ENCODE data around the gene IKZF3.
"Not testable (repeated sequence)": the region's sequence is repeated elsewhere in the genome, so short reads cannot be mapped to it uniquely, and the experiment has no call there.

Gene IKZF3

DNA sequence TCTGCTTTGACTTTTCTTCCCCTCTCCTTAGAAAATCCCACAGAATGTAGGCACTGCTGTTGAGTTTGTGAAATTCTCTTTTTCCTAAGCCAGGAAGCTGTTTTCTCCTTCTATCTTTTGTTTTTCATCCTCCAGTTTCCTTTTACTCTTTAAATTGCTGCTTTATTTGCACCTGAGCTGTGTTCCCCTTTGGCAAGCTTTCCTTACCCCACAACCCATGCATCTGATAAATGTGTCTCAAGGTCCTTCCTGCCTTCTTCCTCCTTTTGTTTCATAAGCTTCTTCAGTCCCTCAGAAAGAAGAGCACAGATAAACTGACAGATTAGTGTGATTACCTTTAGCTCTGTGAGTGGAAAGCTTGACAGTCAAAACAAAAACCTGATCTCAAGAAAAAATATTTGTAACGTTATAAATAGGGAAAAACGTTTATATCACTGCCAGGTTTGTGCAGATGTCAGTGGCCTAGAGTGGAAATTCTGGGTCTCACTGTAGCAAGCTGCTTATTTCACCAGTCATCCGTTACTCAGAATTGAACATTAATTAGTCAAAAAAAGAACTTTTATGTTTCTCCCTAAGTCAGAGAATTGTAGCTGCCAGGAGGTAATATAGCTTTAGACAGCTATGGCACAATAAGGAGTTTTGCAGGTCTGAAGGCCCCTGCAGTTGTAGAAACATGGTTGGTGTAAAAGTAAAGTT lies 30.7 kb upstream of the IKZF3 start:
- peaks cover 2% of the 10 kb centered on the region for H3K4me1 ChIP-seq (ENCODE audit: insufficient read depth, low read length, poor library complexity, severe bottlenecking)
- H3K4me3 ChIP-seq (ENCODE audit: low read length, poor library complexity, severe bottlenecking): no peak overlapping the region
- H3K4me2 ChIP-seq (ENCODE audit: low read depth, low read length, poor library complexity, severe bottlenecking): no peak overlapping the region
- peaks cover 15% of the 10 kb centered on the region for H3K27me3 ChIP-seq (ENCODE audit: insufficient read depth, low read length, poor library complexity, severe bottlenecking)
- H3K36me3 ChIP-seq (ENCODE audit: insufficient read depth, low read length): no peaks in the 10 kb centered on the region
- no peaks in the 10 kb centered on the region for H4K20me1 ChIP-seq (ENCODE audit: insufficient read depth, low read length, poor library complexity, severe bottlenecking)
- H3K9me3 ChIP-seq (ENCODE audit: insufficient read depth, low read depth, low read length): no peaks in the 10 kb centered on the region
- no peaks in the 10 kb centered on the region for H3K79me2 ChIP-seq (ENCODE audit: insufficient read depth, low read length)
- H3F3A ChIP-seq (ENCODE audit: low read depth): no peaks in the 10 kb centered on the region
- H3K9ac ChIP-seq (ENCODE audit: low read depth, low read length, poor library complexity, severe bottlenecking): no peak overlapping the region
- no peaks in the 10 kb centered on the region for H3K9me2 ChIP-seq (replicated peaks; ENCODE audit: low read depth, low read length)
- no peak overlapping the region for H2AFZ ChIP-seq (ENCODE audit: low read length)
- TF ChIP-seq EZH2phosphoT487 (IDR thresholded peaks at IDR 0.05; ENCODE audit: borderline replicate concordance): no peak
- TF ChIP-seq, protein P1, sequence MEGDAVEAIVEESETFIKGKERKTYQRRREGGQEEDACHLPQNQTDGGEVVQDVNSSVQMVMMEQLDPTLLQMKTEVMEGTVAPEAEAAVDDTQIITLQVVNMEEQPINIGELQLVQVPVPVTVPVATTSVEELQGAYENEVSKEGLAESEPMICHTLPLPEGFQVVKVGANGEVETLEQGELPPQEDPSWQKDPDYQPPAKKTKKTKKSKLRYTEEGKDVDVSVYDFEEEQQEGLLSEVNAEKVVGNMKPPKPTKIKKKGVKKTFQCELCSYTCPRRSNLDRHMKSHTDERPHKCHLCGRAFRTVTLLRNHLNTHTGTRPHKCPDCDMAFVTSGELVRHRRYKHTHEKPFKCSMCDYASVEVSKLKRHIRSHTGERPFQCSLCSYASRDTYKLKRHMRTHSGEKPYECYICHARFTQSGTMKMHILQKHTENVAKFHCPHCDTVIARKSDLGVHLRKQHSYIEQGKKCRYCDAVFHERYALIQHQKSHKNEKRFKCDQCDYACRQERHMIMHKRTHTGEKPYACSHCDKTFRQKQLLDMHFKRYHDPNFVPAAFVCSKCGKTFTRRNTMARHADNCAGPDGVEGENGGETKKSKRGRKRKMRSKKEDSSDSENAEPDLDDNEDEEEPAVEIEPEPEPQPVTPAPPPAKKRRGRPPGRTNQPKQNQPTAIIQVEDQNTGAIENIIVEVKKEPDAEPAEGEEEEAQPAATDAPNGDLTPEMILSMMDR (conservative IDR thresholded peaks at IDR 0.05; ENCODE audit: low read length): no peak

DNA sequence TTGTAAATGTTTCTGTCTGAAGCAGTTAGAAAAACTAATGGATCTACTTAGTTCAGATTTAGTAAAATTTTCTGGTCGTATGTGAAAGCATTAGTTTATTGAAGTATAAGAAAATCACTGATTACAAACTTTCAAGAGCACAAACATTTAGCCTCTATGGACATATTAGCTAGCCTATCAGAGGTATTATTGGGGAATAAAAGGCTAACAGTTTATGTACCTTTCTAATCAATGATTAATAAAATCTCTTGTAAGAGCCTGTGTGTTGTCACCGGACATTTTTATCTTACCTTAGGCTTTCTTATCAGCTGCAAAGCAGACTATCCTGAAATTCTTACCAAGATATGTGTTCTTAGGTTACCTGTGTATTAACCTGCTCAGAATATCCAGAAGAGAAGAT lies 25.1 kb upstream of the IKZF3 start:
- no peaks in the 10 kb centered on the region for H3K9me3 ChIP-seq (ENCODE audit: insufficient read depth, low read depth, low read length)
- H3K4me3 ChIP-seq (ENCODE audit: low read length, poor library complexity, severe bottlenecking): no peak overlapping the region
- H3K27me3 ChIP-seq (ENCODE audit: insufficient read depth, low read length, poor library complexity, severe bottlenecking): peaks cover 23% of the 10 kb centered on the region
- H3K36me3 ChIP-seq (ENCODE audit: insufficient read depth, low read length): no peaks in the 10 kb centered on the region
- H3K9ac ChIP-seq (ENCODE audit: low read depth, low read length, poor library complexity, severe bottlenecking): no peak overlapping the region
- peaks cover 2% of the 10 kb centered on the region for H3K4me1 ChIP-seq (ENCODE audit: insufficient read depth, low read length, poor library complexity, severe bottlenecking)
- H3K9me2 ChIP-seq (replicated peaks; ENCODE audit: low read depth, low read length): no peaks in the 10 kb centered on the region
- H3F3A ChIP-seq (ENCODE audit: low read depth): no peaks in the 10 kb centered on the region
- no peaks in the 10 kb centered on the region for H4K20me1 ChIP-seq (ENCODE audit: insufficient read depth, low read length, poor library complexity, severe bottlenecking)
- TF ChIP-seq EZH2phosphoT487 (IDR thresholded peaks at IDR 0.05; ENCODE audit: borderline replicate concordance): no peak
- TF ChIP-seq, protein P1 (conservative IDR thresholded peaks at IDR 0.05; ENCODE audit: low read length): no peak
- no peak overlapping the region for H3K4me2 ChIP-seq (ENCODE audit: low read depth, low read length, poor library complexity, severe bottlenecking)
- H2AFZ ChIP-seq (ENCODE audit: low read length): no peak overlapping the region
- no peaks in the 10 kb centered on the region for H3K79me2 ChIP-seq (ENCODE audit: insufficient read depth, low read length)

DNA sequence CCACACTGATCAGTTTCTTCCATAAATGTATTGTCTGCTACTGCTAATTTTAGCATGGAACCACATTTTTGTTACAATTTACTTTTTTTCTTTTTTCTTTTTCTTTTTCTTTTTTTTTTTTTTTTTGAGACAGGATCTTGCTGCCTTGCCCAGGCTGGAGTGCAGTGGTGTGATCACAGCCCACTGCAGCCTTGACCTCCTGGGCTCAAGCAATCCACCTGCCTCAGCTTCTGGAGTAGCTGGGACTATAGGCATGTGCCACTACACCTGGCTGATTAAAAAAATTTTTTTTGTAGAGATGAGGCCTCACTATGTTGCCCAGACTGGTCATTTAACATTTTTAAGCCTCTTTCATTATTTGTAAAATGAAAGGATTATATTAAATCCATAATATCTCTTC lies 23.0 kb upstream of the IKZF3 start:
- Histone ChIP-seq H3K9me2 (replicated peaks; ENCODE audit: low read depth, low read length) (no peaks in the 10 kb centered on the region), H3K9me3 (ENCODE audit: insufficient read depth, low read depth, low read length) (no peaks in the 10 kb centered on the region), H3K4me2 (ENCODE audit: low read depth, low read length, poor library complexity, severe bottlenecking) (no peak overlapping the region), H3K79me2 (ENCODE audit: insufficient read depth, low read length) (no peaks in the 10 kb centered on the region), H3K27me3 (ENCODE audit: insufficient read depth, low read length, poor library complexity, severe bottlenecking) (peaks cover 15% of the 10 kb centered on the region), H4K20me1 (ENCODE audit: insufficient read depth, low read length, poor library complexity, severe bottlenecking) (no peaks in the 10 kb centered on the region), H3K4me1 (ENCODE audit: insufficient read depth, low read length, poor library complexity, severe bottlenecking) (no peaks in the 10 kb centered on the region), H3K4me3 (ENCODE audit: low read length, poor library complexity, severe bottlenecking) (no peak overlapping the region), H3K36me3 (ENCODE audit: insufficient read depth, low read length) (no peaks in the 10 kb centered on the region), H3K9ac (ENCODE audit: low read depth, low read length, poor library complexity, severe bottlenecking) (no peak overlapping the region), H2AFZ (ENCODE audit: low read length) (no peak overlapping the region), H3F3A (ENCODE audit: low read depth) (no peaks in the 10 kb centered on the region)
- TF ChIP-seq EZH2phosphoT487 (IDR thresholded peaks at IDR 0.05; ENCODE audit: borderline replicate concordance): no peak
- TF ChIP-seq, protein P1 (conservative IDR thresholded peaks at IDR 0.05; ENCODE audit: low read length): no peak

DNA sequence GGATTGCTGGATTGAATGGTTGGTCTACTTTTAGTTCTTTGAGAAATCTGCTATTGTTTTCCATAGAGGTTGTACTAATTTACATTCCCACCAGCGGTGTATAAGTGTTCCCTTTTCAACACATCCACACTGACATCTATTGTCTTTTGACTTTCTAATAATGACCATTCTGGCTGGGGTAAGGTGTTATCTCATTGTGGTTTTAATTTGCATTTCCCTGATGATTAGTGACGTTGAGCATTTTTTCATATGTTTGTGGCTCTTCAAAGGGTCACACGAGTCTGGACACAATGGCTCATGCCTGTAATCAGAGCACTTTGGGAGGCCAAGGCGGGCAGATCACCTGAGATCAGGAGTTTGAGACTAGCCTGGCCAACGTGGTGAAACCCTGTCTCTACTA lies 22.0 kb upstream of the IKZF3 start:
- not testable (repeated sequence) for H3K9ac ChIP-seq (ENCODE audit: low read depth, low read length, poor library complexity, severe bottlenecking); H3K4me2 ChIP-seq (ENCODE audit: low read depth, low read length, poor library complexity, severe bottlenecking); H3K9me3 ChIP-seq (ENCODE audit: insufficient read depth, low read depth, low read length); H3K4me3 ChIP-seq (ENCODE audit: low read length, poor library complexity, severe bottlenecking); H3K9me2 ChIP-seq (replicated peaks; ENCODE audit: low read depth, low read length); H3K36me3 ChIP-seq (ENCODE audit: insufficient read depth, low read length); H2AFZ ChIP-seq (ENCODE audit: low read length); H3K79me2 ChIP-seq (ENCODE audit: insufficient read depth, low read length); H4K20me1 ChIP-seq (ENCODE audit: insufficient read depth, low read length, poor library complexity, severe bottlenecking); H3K4me1 ChIP-seq (ENCODE audit: insufficient read depth, low read length, poor library complexity, severe bottlenecking); H3F3A ChIP-seq (ENCODE audit: low read depth)
- peaks cover 12% of the 10 kb centered on the region for H3K27me3 ChIP-seq (ENCODE audit: insufficient read depth, low read length, poor library complexity, severe bottlenecking)

All from Loucy (cell line).